Fibroblast of lung (primary cell): ENCODE measurements around the gene TENM3. TPM values are rescaled to one million over a fixed set of nuclear protein-coding genes. Genes with fewer than 3 reads are reported as not detected.

Source experiments
- DNase-seq, 2 donors: peaks; one replicate each; pipeline versions ENCODE4 v3.0.0 to v3.0.0-alpha.2; 2010; ENCODE audit warnings: low read depth in 2 of 2
- H2AFZ ChIP-seq: 2 replicates; pipeline ENCODE4 v1.5.1; 2012; ENCODE audit warnings: low read length, control low read depth, inconsistent platforms
- H3K27ac ChIP-seq: 2 replicates; pipeline ENCODE4 v1.5.1; 2011; ENCODE audit warnings: low read length, control low read depth; ENCODE audit not compliant: insufficient read depth
- H3K27me3 ChIP-seq: 2 replicates; pipeline ENCODE4 v1.5.1; 2011; ENCODE audit warnings: mild to moderate bottlenecking, low read length; ENCODE audit not compliant: control insufficient read depth, insufficient read depth
- H3K36me3 ChIP-seq: 2 replicates; pipeline ENCODE4 v1.5.1; 2011; ENCODE audit warnings: low read length; ENCODE audit not compliant: control insufficient read depth, insufficient read depth
- H3K4me1 ChIP-seq: 2 replicates; pipeline ENCODE4 v1.5.1; 2011; ENCODE audit warnings: low read length; ENCODE audit not compliant: control insufficient read depth, insufficient read depth; ENCODE audit errors: extremely low read depth
- H3K4me2 ChIP-seq: 2 replicates; pipeline ENCODE4 v1.5.1; 2011; ENCODE audit warnings: low read length, control low read depth; ENCODE audit not compliant: insufficient read depth; ENCODE audit errors: extremely low read depth
- H3K4me3 ChIP-seq, 4 experiments: fragments of 200-600 bp in 1 of 4; sonication (generic) in 1 of 4; replicated peaks in 1 of 4; 2 replicates each; pipeline ENCODE4 v1.5.1; 2011 to 2016; ENCODE audit warnings: low read length in 4 of 4, low read depth in 3 of 4, mild to moderate bottlenecking in 3 of 4, control low read depth in 2 of 4, inconsistent platforms in 1 of 4, mixed read lengths in 1 of 4; ENCODE audit not compliant: insufficient read depth in 1 of 4; ENCODE audit errors: control extremely low read depth in 1 of 4
- H3K79me2 ChIP-seq: 2 replicates; pipeline ENCODE4 v1.5.1; 2012; ENCODE audit warnings: mild to moderate bottlenecking, low read length, inconsistent platforms; ENCODE audit not compliant: control insufficient read depth, insufficient read depth
- H3K9ac ChIP-seq: 2 replicates; pipeline ENCODE4 v1.5.1; 2011; ENCODE audit warnings: mild to moderate bottlenecking, low read length, control low read depth; ENCODE audit not compliant: insufficient read depth
- H3K9me3 ChIP-seq: 2 replicates; pipeline ENCODE4 v1.5.1; 2012; ENCODE audit warnings: low read depth, low read length; ENCODE audit not compliant: control insufficient read depth, insufficient read depth
- H4K20me1 ChIP-seq: 2 replicates; pipeline ENCODE4 v1.5.1; 2011; ENCODE audit warnings: low read length; ENCODE audit not compliant: control insufficient read depth, insufficient read depth; ENCODE audit errors: extremely low read depth
- CTCF ChIP-seq, 2 donors: IDR thresholded peaks in 1 of 2; conservative IDR thresholded peaks in 1 of 2; 1 replicate in 1 of 2; 2 replicates in 1 of 2; pipeline ENCODE4 v1.5.1; 2011 to 2012; ENCODE audit warnings: low read length in 2 of 2, control low read depth in 1 of 2, inconsistent platforms in 1 of 2, low read depth in 1 of 2, mild to moderate bottlenecking in 1 of 2
- EZH2 ChIP-seq: IDR thresholded peaks from 2 replicates; pipeline ENCODE4 v1.5.1; 2012; ENCODE audit warnings: low read length, control low read depth, mild to moderate bottlenecking; ENCODE audit errors: missing control alignments
- polyA plus RNA-seq, 2 donors: library from polyadenylated mRNA; depleted of rRNA in 1 of 2; stranded (reverse) in 1 of 2; unstranded in 1 of 2; fragments of >200 nt; gene quantifications; 2 replicates each; pipeline ENCODE4 v1.2.1, GENCODE V29; 2011 to 2012; ENCODE audit warnings: missing spikeins in 1 of 2
- total RNA-seq: library from RNA; depleted of rRNA; stranded (reverse); fragments of >200 nt; gene quantifications from 2 replicates; pipeline ENCODE4 v1.2.1, GENCODE V29; 2014

Gene TENM3
- total and polyA plus RNA-seq, 2 donors (not counting 1 experiment from before 2014, with no cell fraction given), result 2.7 to 3.6 TPM

- no peaks in the 10 kb centered on the region for H3K9me3 ChIP-seq
- no peaks in the 10 kb centered on the region for H3K79me2 ChIP-seq
- no peak overlapping the region for H3K4me3 ChIP-seq
- H3K4me1 ChIP-seq, result no peaks in the 10 kb centered on the region
- H3K9ac ChIP-seq, result no peak overlapping the region
- TF ChIP-seq CTCF (conservative IDR thresholded peaks at IDR 0.05 in 1 of 2, IDR thresholded peaks at IDR 0.05 in 1 of 2; ENCODE audit: low read depth in 1 of 2, low read length in 2 of 2) (no peak), EZH2 (no peak)
- no peaks in the 10 kb centered on the region for H3K36me3 ChIP-seq
- no peaks in the 10 kb centered on the region for H4K20me1 ChIP-seq
- H3K4me2 ChIP-seq, result no peak overlapping the region
- H2AFZ ChIP-seq, result no peak overlapping the region
- no peaks in the 10 kb centered on the region for H3K27me3 ChIP-seq
- H3K27ac ChIP-seq, result no peak overlapping the region
- no peak for DNase-seq
These were observed 245.7 kb downstream of the TENM3 start for GRCh38 chr4:182488896-182489295.

- H2AFZ ChIP-seq, result no peak overlapping the region
- H3K79me2 ChIP-seq, result no peaks in the 10 kb centered on the region
- no peaks in the 10 kb centered on the region for H3K9me3 ChIP-seq
- no peak for DNase-seq
- TF ChIP-seq CTCF (conservative IDR thresholded peaks at IDR 0.05 in 1 of 2, IDR thresholded peaks at IDR 0.05 in 1 of 2; ENCODE audit: low read depth in 1 of 2, low read length in 2 of 2) (no peak), EZH2 (no peak)
- H3K9ac ChIP-seq, result no peak overlapping the region
- no peaks in the 10 kb centered on the region for H3K27me3 ChIP-seq
- H4K20me1 ChIP-seq, result no peaks in the 10 kb centered on the region
- no peak overlapping the region for H3K4me3 ChIP-seq
- no peaks in the 10 kb centered on the region for H3K36me3 ChIP-seq
- H3K27ac ChIP-seq, result no peak overlapping the region
- H3K4me1 ChIP-seq, result no peaks in the 10 kb centered on the region
- H3K4me2 ChIP-seq, result no peak overlapping the region
These were observed 246.4 kb downstream of the TENM3 start for GRCh38 chr4:182489607-182490006.

GRCh38 chr4:182491719-182492118 lies 248.5 kb downstream of the TENM3 start:
- no peaks in the 10 kb centered on the region for H3K9me3 ChIP-seq
- H3K79me2 ChIP-seq, result no peaks in the 10 kb centered on the region
- no peaks in the 10 kb centered on the region for H3K36me3 ChIP-seq
- no peak for DNase-seq
- no peak overlapping the region for H3K4me2 ChIP-seq
- H3K4me1 ChIP-seq, result no peaks in the 10 kb centered on the region
- peak overlapping the region in 1 of 4 experiments; percentile 60 for H3K4me3 ChIP-seq
- no peak overlapping the region for H3K27ac ChIP-seq
- H4K20me1 ChIP-seq, result no peaks in the 10 kb centered on the region
- H2AFZ ChIP-seq, result no peak overlapping the region
- H3K9ac ChIP-seq, result no peak overlapping the region
- no peaks in the 10 kb centered on the region for H3K27me3 ChIP-seq
- TF ChIP-seq EZH2 (no peak), CTCF (conservative IDR thresholded peaks at IDR 0.05 in 1 of 2, IDR thresholded peaks at IDR 0.05 in 1 of 2; ENCODE audit: low read depth in 1 of 2, low read length in 2 of 2) (no peak)
